Sigmoid colon (tissue), 7 donors: ENCODE measurements around the gene TPGS2. TPM values are rescaled to one million over a fixed set of nuclear protein-coding genes. Genes with fewer than 3 reads are reported as not detected.

Experiments
- DNase-seq: peaks from one replicate; pipeline ENCODE4 v3.0.0-alpha.2; 2019
- H3K27ac ChIP-seq, 4 donors: fragments of 200-600 bp; sonication (generic); one replicate each; pipeline ENCODE4 v1.5.1; 2016 to 2019; ENCODE audit warnings: mild to moderate bottlenecking in 1 of 4
- H3K27me3 ChIP-seq, 3 donors: fragments of 200-600 bp; sonication (generic); one replicate each; pipeline ENCODE4 v1.5.1; 2019; ENCODE audit warnings: mild to moderate bottlenecking in 1 of 3
- H3K36me3 ChIP-seq, 4 donors: fragments of 200-600 bp; sonication (generic); one replicate each; pipeline ENCODE4 v1.5.1; 2016 to 2019
- H3K4me1 ChIP-seq, 4 donors: fragments of 200-600 bp; sonication (generic); one replicate each; pipeline ENCODE4 v1.5.1; 2017 to 2019
- H3K4me3 ChIP-seq, 4 donors: fragments of 200-600 bp; sonication (generic); one replicate each; pipeline ENCODE4 v1.5.1; 2017 to 2019; ENCODE audit warnings: mild to moderate bottlenecking in 2 of 4, moderate library complexity in 1 of 4
- H3K9me3 ChIP-seq, 4 donors: fragments of 200-600 bp in 3 of 4; sonication (generic) in 3 of 4; one replicate each; pipeline versions ENCODE4 v1.5.1 to v1.6.1; 2013 to 2019
- CTCF ChIP-seq, 4 experiments: fragments of 450-650 bp in 3 of 4; fragments of 200-600 bp in 1 of 4; IDR thresholded peaks; one replicate each; pipeline ENCODE4 v1.5.1; 2016 to 2019; ENCODE audit warnings: antibody characterized with exemption in 4 of 4, mild to moderate bottlenecking in 3 of 4, moderate library complexity in 2 of 4
- EP300 ChIP-seq, 4 donors: sonication (generic); formaldehyde crosslinking; IDR thresholded peaks; one replicate each; pipeline ENCODE4 v1.6.1; 2017; ENCODE audit warnings: antibody characterized with exemption in 4 of 4
- POLR2A ChIP-seq, 2 donors: fragments of 450-650 bp; IDR thresholded peaks; one replicate each; pipeline ENCODE4 v1.6.1; 2016; ENCODE audit warnings: antibody characterized with exemption in 2 of 2, mild to moderate bottlenecking in 2 of 2, moderate library complexity in 2 of 2
- POLR2AphosphoS5 ChIP-seq, 4 donors: sonication (generic); formaldehyde crosslinking; IDR thresholded peaks; one replicate each; pipeline ENCODE4 v1.6.1; 2017; ENCODE audit warnings: antibody characterized with exemption in 4 of 4
- WGBS, 2 donors: extraction: QIAGEN DNeasy Blood & Tissue Kit; methylation state at CpG; one replicate each; pipeline ENCODE4 v1.1.7; 2013; 5-methylcytosine and 5-hydroxymethylcytosine counted together
- intact Hi-C: fragments of 100-400 bp; cut with DNase I; formaldehyde crosslinking; loops from one replicate; pipeline ENCODE4 v1.15.1; 2023
- polyA plus RNA-seq, 3 donors: library from polyadenylated mRNA; stranded (reverse); fragments of 200-250 nt; gene quantifications; one replicate each; pipeline ENCODE4 v1.2.3, GENCODE V29; 2013
- total RNA-seq, 4 donors: library from RNA; depleted of rRNA; stranded (reverse); fragments of >200 nt; gene quantifications; one replicate each; pipeline ENCODE4 v1.1.0, GENCODE V29; 2016
- donor health status: healthy with polysubstance abuse.
- donor health status: Bipolar disorder and iron deficiency.
- donor health status: healthy.

Gene TPGS2
- total and polyA plus RNA-seq, 7 donors: 43.2 to 96.9 (median 62.6) TPM

DNA sequence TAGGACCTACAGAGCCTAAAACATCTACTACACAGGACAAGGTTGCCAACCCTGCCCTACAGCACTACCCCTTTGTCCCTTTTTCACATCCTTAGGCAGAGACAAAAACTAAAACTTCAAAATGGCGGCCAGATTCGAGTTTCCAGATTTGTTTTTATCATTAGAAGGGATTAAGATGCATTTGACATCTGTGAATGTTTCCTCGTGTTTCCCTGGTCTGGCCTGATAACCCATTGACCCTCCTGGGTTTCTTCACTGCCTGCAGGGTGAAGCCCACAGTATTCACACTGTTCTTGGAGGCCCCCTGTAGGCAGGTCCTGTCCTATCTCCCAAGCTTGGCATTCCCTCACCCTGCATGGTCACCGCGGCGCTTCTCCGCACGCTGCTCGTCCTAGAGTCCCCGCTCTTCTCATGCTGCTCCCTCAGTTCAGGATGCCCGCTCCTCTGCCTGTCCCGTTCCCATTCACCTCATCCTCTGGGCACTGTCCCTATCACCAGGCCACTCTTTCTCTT lies 67.6 kb downstream of the TPGS2 start:
- no peak overlapping the region for H3K27ac ChIP-seq
- H3K4me3 ChIP-seq: no peak overlapping the region
- WGBS, 2 donors: 95% methylated on average over 12 of the region's 12 CpGs
- no peak for DNase-seq
- no peak for TF ChIP-seq POLR2A (IDR thresholded peaks at IDR 0.05)
- TF ChIP-seq POLR2AphosphoS5 (IDR thresholded peaks at IDR 0.05): no peak
- no peak for TF ChIP-seq EP300 (IDR thresholded peaks at IDR 0.05)
- TF ChIP-seq CTCF (IDR thresholded peaks at IDR 0.05): no peak
- intact Hi-C loops: no loop called here
- H3K4me1 ChIP-seq: peaks cover 0 to 11% (median 3%) of the 10 kb centered on the region in 4 donors
- H3K9me3 ChIP-seq: no peaks in the 10 kb centered on the region
- H3K36me3 ChIP-seq: peaks cover 0 to 17% (median 0%) of the 10 kb centered on the region in 4 donors
- no peaks in the 10 kb centered on the region for H3K27me3 ChIP-seq

DNA sequence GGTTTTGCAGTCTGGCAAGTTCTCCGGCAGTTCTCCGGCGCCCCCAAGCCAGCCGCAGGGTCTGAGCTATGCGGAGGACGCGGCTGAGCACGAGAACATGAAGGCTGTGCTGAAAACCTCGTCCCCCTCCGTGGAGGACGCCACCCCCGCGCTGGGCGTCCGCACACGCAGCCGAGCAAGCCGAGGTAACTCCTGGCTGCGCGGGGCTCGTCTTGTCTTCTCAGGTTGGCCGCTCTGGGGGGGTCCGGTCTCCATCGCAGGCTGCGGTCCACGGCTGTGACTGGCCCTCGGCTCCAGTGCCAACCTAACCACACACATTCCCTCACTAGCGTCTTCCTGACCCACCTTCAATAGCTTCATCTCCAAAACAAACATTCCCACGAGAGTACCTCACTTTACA lies 68.2 kb downstream of the TPGS2 start:
- no peak overlapping the region for H3K27ac ChIP-seq
- H3K36me3 ChIP-seq: peaks cover 0 to 17% (median 0%) of the 10 kb centered on the region in 4 donors
- 96 to 97% methylated on average over 29 of the region's 29 CpGs for WGBS, 2 donors
- H3K4me1 ChIP-seq: peaks cover 0 to 13% (median 3%) of the 10 kb centered on the region in 4 donors
- intact Hi-C loops: no loop called here
- H3K9me3 ChIP-seq: no peaks in the 10 kb centered on the region
- no peaks in the 10 kb centered on the region for H3K27me3 ChIP-seq
- no peak for TF ChIP-seq EP300 (IDR thresholded peaks at IDR 0.05)
- TF ChIP-seq POLR2AphosphoS5 (IDR thresholded peaks at IDR 0.05): no peak
- no peak for TF ChIP-seq POLR2A (IDR thresholded peaks at IDR 0.05)
- no peak for TF ChIP-seq CTCF (IDR thresholded peaks at IDR 0.05)
- no peak for DNase-seq
- H3K4me3 ChIP-seq: no peak overlapping the region

GRCh38 chr18:36759167-36759776 lies 69.5 kb downstream of the TPGS2 start:
- no peaks in the 10 kb centered on the region for H3K9me3 ChIP-seq
- H3K4me3 ChIP-seq: no peak overlapping the region
- 49 to 61% methylated on average over 6 of the region's 6 CpGs for WGBS, 2 donors
- H3K27ac ChIP-seq: no peak overlapping the region
- peaks cover 0 to 17% (median 0%) of the 10 kb centered on the region in 4 donors for H3K36me3 ChIP-seq
- H3K27me3 ChIP-seq: no peaks in the 10 kb centered on the region
- no peak for DNase-seq
- intact Hi-C loops: no loop called here
- peaks cover 0 to 13% (median 3%) of the 10 kb centered on the region in 4 donors for H3K4me1 ChIP-seq
- TF ChIP-seq POLR2A (IDR thresholded peaks at IDR 0.05) (no peak), EP300 (IDR thresholded peaks at IDR 0.05) (no peak), CTCF (IDR thresholded peaks at IDR 0.05) (no peak), POLR2AphosphoS5 (IDR thresholded peaks at IDR 0.05) (no peak)

- no peak overlapping the region for H3K4me3 ChIP-seq
- no peaks in the 10 kb centered on the region for H3K9me3 ChIP-seq
- no peaks in the 10 kb centered on the region for H3K27me3 ChIP-seq
- TF ChIP-seq CTCF (IDR thresholded peaks at IDR 0.05) (no peak), EP300 (IDR thresholded peaks at IDR 0.05) (no peak), POLR2A (IDR thresholded peaks at IDR 0.05) (no peak), POLR2AphosphoS5 (IDR thresholded peaks at IDR 0.05) (no peak)
- peak overlapping the region in 1 of 4 donors; percentile 44 for H3K27ac ChIP-seq
- 76 to 80% methylated on average over 10 of the region's 10 CpGs for WGBS, 2 donors
- DNase-seq: no peak
- peaks cover 0 to 13% (median 3%) of the 10 kb centered on the region in 4 donors for H3K4me1 ChIP-seq
- intact Hi-C loops: no loop called here
- peaks cover 0 to 17% (median 0%) of the 10 kb centered on the region in 4 donors for H3K36me3 ChIP-seq
Observed at GRCh38 chr18:36758623-36759022, 70.2 kb downstream of the TPGS2 start.
